B cell (primary cell): ENCODE results near the gene FGD4. TPM values are rescaled to one million over a fixed set of nuclear protein-coding genes. Genes with fewer than 3 reads are reported as not detected.

ENCODE experiments used
- ATAC-seq: fragments of 200-7000 bp; cut with Tn5 transposase; one replicate; pipeline ENCODE4 v1.10.0; 2021; ENCODE audit warnings: low read depth, mild to moderate bottlenecking, moderate number of reproducible peaks, moderate library complexity
- CTCF ChIA-PET: fragments of 350-600 bp; sonication (Branson Sonifier 250); formaldehyde crosslinking; loops from one replicate; lab custom pipeline; 2021; ENCODE audit warnings: antibody characterized with exemption, inconsistent platforms; lab: Charles Lee
- POLR2A ChIA-PET: fragments of 350-600 bp; sonication (Branson Sonifier 250); formaldehyde crosslinking; loops from one replicate; lab custom pipeline; 2021; ENCODE audit warnings: antibody characterized with exemption; lab: Charles Lee
- DNase-seq: peaks from one replicate; pipeline ENCODE4 v3.0.0; 2013
- H2AFZ ChIP-seq: 2 replicates; pipeline ENCODE4 v1.6.1; 2012; ENCODE audit warnings: mild to moderate bottlenecking, low read depth, low read length; ENCODE audit not compliant: insufficient read depth, poor library complexity, severe bottlenecking
- H3K27ac ChIP-seq, 2 donors: 1 replicate in 1 of 2; 2 replicates in 1 of 2; pipeline ENCODE4 v1.5.1; 2012 to 2013; ENCODE audit warnings: low read length in 2 of 2, mild to moderate bottlenecking in 2 of 2, moderate library complexity in 1 of 2
- H3K27me3 ChIP-seq, 4 experiments: fragments of 200-600 bp in 1 of 4; sonication (generic) in 1 of 4; replicated peaks in 1 of 4; 1 replicate in 2 of 4; 2 replicates in 2 of 4; pipeline versions ENCODE4 v1.6.1 to v1.7.0; 2013 to 2016; ENCODE audit warnings: low read length in 3 of 4, mild to moderate bottlenecking in 2 of 4, mixed read lengths in 1 of 4, moderate library complexity in 1 of 4; ENCODE audit not compliant: insufficient read depth in 4 of 4, control insufficient read depth in 3 of 4; ENCODE audit errors: control extremely low read depth in 1 of 4
- H3K36me3 ChIP-seq, 2 experiments: replicated peaks in 1 of 2; 1 replicate in 1 of 2; 2 replicates in 1 of 2; pipeline versions ENCODE4 v1.6.1 to v1.7.1; 2013; ENCODE audit warnings: low read length in 1 of 2; ENCODE audit not compliant: insufficient read depth in 2 of 2, control insufficient read depth in 1 of 2; ENCODE audit errors: control extremely low read depth in 1 of 2, extremely low read depth in 1 of 2
- H3K4me1 ChIP-seq, 2 donors: fragments of 200-600 bp in 1 of 2; sonication (generic) in 1 of 2; 1 replicate in 1 of 2; 2 replicates in 1 of 2; pipeline versions ENCODE4 v1.5.1 to v1.6.1; 2013 to 2017; ENCODE audit warnings: low read length in 2 of 2; ENCODE audit not compliant: control insufficient read depth in 2 of 2, insufficient read depth in 2 of 2
- H3K4me2 ChIP-seq: replicated peaks from 2 replicates; pipeline ENCODE3; 2012; ENCODE audit warnings: mild to moderate bottlenecking, low read depth, low read length; ENCODE audit not compliant: poor library complexity, severe bottlenecking
- H3K4me3 ChIP-seq, 5 experiments: fragments of 200-600 bp in 1 of 5; sonication (generic) in 1 of 5; 1 replicate in 3 of 5; 2 replicates in 2 of 5; pipeline versions ENCODE4 v1.5.1 to v1.7.0; 2011 to 2016; ENCODE audit warnings: low read length in 4 of 5, mild to moderate bottlenecking in 4 of 5, low read depth in 2 of 5, control low read depth in 1 of 5, moderate library complexity in 1 of 5; ENCODE audit not compliant: insufficient read depth in 1 of 5; ENCODE audit errors: control extremely low read depth in 1 of 5, extremely low read depth in 1 of 5
- H3K79me2 ChIP-seq: fragments of 200-600 bp; sonication (generic); one replicate; pipeline ENCODE4 v1.6.0; 2016; ENCODE audit warnings: low read length; ENCODE audit not compliant: control insufficient read depth, insufficient read depth
- H3K9ac ChIP-seq: fragments of 200-600 bp; sonication (generic); 2 replicates; pipeline ENCODE4 v1.6.1; 2017; ENCODE audit warnings: mild to moderate bottlenecking, low read length, moderate library complexity
- H3K9me3 ChIP-seq, 3 donors: one replicate each; pipeline versions ENCODE4 v1.6.1 to v1.7.1; 2013; ENCODE audit warnings: low read length in 2 of 3; ENCODE audit not compliant: control insufficient read depth in 2 of 3, insufficient read depth in 1 of 3; ENCODE audit errors: control extremely low read depth in 1 of 3
- H4K20me1 ChIP-seq: 2 replicates; pipeline ENCODE4 v1.6.0; 2012; ENCODE audit warnings: mild to moderate bottlenecking, low read length; ENCODE audit not compliant: insufficient read depth, control insufficient read depth, poor library complexity, severe bottlenecking
- H3K27ac Mint-ChIP-seq: one replicate; pipeline ENCODE4 v1.8.0; 2021; ENCODE audit warnings: mixed read lengths
- H3K27me3 Mint-ChIP-seq: one replicate; pipeline ENCODE4 v1.8.0; 2021; ENCODE audit warnings: mixed read lengths
- H3K4me1 Mint-ChIP-seq: one replicate; pipeline ENCODE4 v1.8.0; 2021; ENCODE audit warnings: mixed read lengths
- H3K4me3 Mint-ChIP-seq: one replicate; pipeline ENCODE4 v1.8.0; 2021; ENCODE audit warnings: mixed read lengths
- H3K9me3 Mint-ChIP-seq: one replicate; pipeline ENCODE4 v1.8.0; 2022; ENCODE audit warnings: mixed read lengths; ENCODE audit not compliant: insufficient read depth
- CTCF ChIP-seq: fragments of 200-600 bp; IDR thresholded peaks from one replicate; pipeline ENCODE4 v1.8.0; 2022; ENCODE audit warnings: antibody characterized with exemption, mild to moderate bottlenecking
- EZH2 ChIP-seq: IDR thresholded peaks from 2 replicates; pipeline ENCODE4 v1.6.1; 2012; ENCODE audit warnings: borderline replicate concordance, low read depth, mild to moderate bottlenecking, moderate library complexity, low read length; ENCODE audit not compliant: insufficient read depth, poor library complexity, severe bottlenecking
- WGBS: methylation state at CpG from one replicate; pipeline ENCODE4 v1.1.5; 2013; ENCODE audit warnings: missing lambda C conversion rate; ENCODE audit not compliant: insufficient coverage; 5-methylcytosine and 5-hydroxymethylcytosine counted together
- intact Hi-C: fragments of 100-400 bp; cut with micrococcal nuclease; formaldehyde crosslinking; loops from one replicate; pipeline ENCODE4 v1.10.0; 2022
- polyA plus RNA-seq: library from polyadenylated mRNA; depleted of rRNA; stranded (reverse); fragments of >200 nt; gene quantifications from 2 replicates; pipeline ENCODE4 v1.2.3, GENCODE V29; 2012
- total RNA-seq, 2 donors: library from RNA; stranded (reverse); fragments of 120-200 nt in 1 of 2; gene quantifications; 1 replicate in 1 of 2; 2 replicates in 1 of 2; pipeline versions ENCODE4 v1.2.3 to v1.2.4, GENCODE V29; 2013 to 2022

Gene FGD4
- total and polyA plus RNA-seq, 2 donors (not counting 1 experiment from before 2014, with no cell fraction given) = 2.1 to 2.8 TPM

- H4K20me1 ChIP-seq = no peaks in the 10 kb centered on the region
- H3K9me3 Mint-ChIP-seq = no peaks in the 10 kb centered on the region
- no peak overlapping the region for H3K27ac ChIP-seq
- H3K9ac ChIP-seq = no peak overlapping the region
- no peak overlapping the region for H3K4me3 Mint-ChIP-seq
- H3K4me3 ChIP-seq = no peak overlapping the region
- peaks cover 31 to 32% of the 10 kb centered on the region in 2 donors for H3K4me1 ChIP-seq
- ChIA-PET CTCF (interaction anchor here (0.7 kb wide), 1 partner anchor 1019 kb away, joined by 3 read pairs; no protein-coding TSS in a partner anchor), POLR2A (no interaction called here)
- H3K79me2 ChIP-seq = no peaks in the 10 kb centered on the region
- no peak overlapping the region for H3K27ac Mint-ChIP-seq
- H3K36me3 ChIP-seq = no peaks in the 10 kb centered on the region
- no peaks in the 10 kb centered on the region for H3K27me3 Mint-ChIP-seq
- H3K27me3 ChIP-seq = no peaks in the 10 kb centered on the region
- peaks cover 47% of the 10 kb centered on the region for H3K4me1 Mint-ChIP-seq
- WGBS = no CpG with 5 or more reads among the region's 2 CpGs
- no peak for ATAC-seq
- no peak overlapping the region for H2AFZ ChIP-seq
- H3K9me3 ChIP-seq = no peaks in the 10 kb centered on the region
- intact Hi-C loops = no loop called here
- no peak overlapping the region for H3K4me2 ChIP-seq
- TF ChIP-seq EZH2 (no peak), CTCF (no peak)
- no peak for DNase-seq
Measured at GRCh38 chr12:32477714-32478113, 78.4 kb downstream of the FGD4 start.

- Histone ChIP-seq H3K4me3 (no peak overlapping the region), H3K27ac (no peak overlapping the region)
- peaks cover 51% of the 10 kb centered on the region for H3K4me1 Mint-ChIP-seq
Measured at GRCh38 chr12:32478166-32478565, 78.8 kb downstream of the FGD4 start.

More at GRCh38 chr12:32478166-32478565, 78.8 kb downstream of the FGD4 start:
- Mint-ChIP-seq H3K4me3 (no peak overlapping the region), H3K9me3 (no peaks in the 10 kb centered on the region), H3K27me3 (no peaks in the 10 kb centered on the region), H3K27ac (no peak overlapping the region)
- intact Hi-C loops = no loop called here
- TF ChIP-seq CTCF (no peak), EZH2 (no peak)
- CTCF ChIA-PET = interaction anchor here (0.7 kb wide), 1 partner anchor 1019 kb away, joined by 3 read pairs; no protein-coding TSS in a partner anchor
- Histone ChIP-seq H4K20me1 (no peaks in the 10 kb centered on the region), H3K9me3 (no peaks in the 10 kb centered on the region), H3K27me3 (no peaks in the 10 kb centered on the region), H2AFZ (no peak overlapping the region), H3K79me2 (no peaks in the 10 kb centered on the region), H3K4me2 (no peak overlapping the region), H3K9ac (no peak overlapping the region), H3K4me1 (peaks cover 35 to 36% of the 10 kb centered on the region in 2 donors), H3K36me3 (no peaks in the 10 kb centered on the region)
- ATAC-seq = no peak
- 60% methylated on average over 2 of the region's 7 CpGs for WGBS
- POLR2A ChIA-PET = no interaction called here
- no peak for DNase-seq
